IMR-90 (cell line): ENCODE measurements around the gene PLEKHA4. TPM values are rescaled to one million over a fixed set of nuclear protein-coding genes. Genes with fewer than 3 reads are reported as not detected.
"Not testable (repeated sequence)": the region's sequence is repeated elsewhere in the genome, so short reads cannot be mapped to it uniquely, and the experiment has no call there.

Source experiments
- ATAC-seq: fragments of 200-7000 bp; cut with Tn5 transposase; 2 replicates; pipeline ENCODE4 v1.9.1; 2020; ENCODE audit warnings: low read depth, mild to moderate bottlenecking, moderate library complexity
- BruUV-seq: library from RNA; stranded (reverse); fragments of 400-500 nt; replicated peaks from 2 replicates; lab custom pipeline; 2021; lab: Mats Ljungman, UMichigan
- CTCF ChIA-PET: fragments of 300-600 bp; formaldehyde crosslinking; extraction: SDS; loops from one replicate; lab custom pipeline; 2021; ENCODE audit warnings: antibody characterized with exemption; lab: Yijun Ruan, JAX
- POLR2A ChIA-PET: fragments of 300-600 bp; sonication (Branson Sonifier 250); formaldehyde crosslinking; loops from one replicate; lab custom pipeline; 2022; ENCODE audit warnings: antibody characterized with exemption; ENCODE audit not compliant: unreplicated experiment; lab: Charles Lee
- DNase-seq: peaks from one replicate; pipeline ENCODE4 v3.0.0; 2013
- H2AFZ ChIP-seq: replicated peaks from 2 replicates; pipeline ENCODE3; 2013; ENCODE audit warnings: low read length, mild to moderate bottlenecking; ENCODE audit not compliant: poor library complexity
- H2AK5ac ChIP-seq: 2 replicates; pipeline ENCODE4 v1.6.1; 2013; ENCODE audit warnings: low read depth, low read length, inconsistent platforms
- H2AK9ac ChIP-seq: replicated peaks from 2 replicates; pipeline ENCODE3; 2013; ENCODE audit warnings: mild to moderate bottlenecking, low read depth, low read length, moderate library complexity; ENCODE audit not compliant: poor library complexity
- H2BK120ac ChIP-seq: 2 replicates; pipeline ENCODE4 v1.6.1; 2013; ENCODE audit warnings: low read depth, low read length, inconsistent platforms
- H2BK15ac ChIP-seq: 3 replicates; pipeline ENCODE4 v1.6.1; 2013; ENCODE audit warnings: low read depth, low read length, inconsistent platforms
- H2BK20ac ChIP-seq: 2 replicates; pipeline ENCODE4 v1.6.1; 2013; ENCODE audit warnings: low read depth, mild to moderate bottlenecking, inconsistent platforms, low read length, moderate library complexity
- H2BK5ac ChIP-seq: 2 replicates; pipeline ENCODE4 v1.6.1; 2013; ENCODE audit warnings: mild to moderate bottlenecking, low read depth, low read length, inconsistent platforms; ENCODE audit not compliant: poor library complexity, severe bottlenecking
- H3K14ac ChIP-seq: replicated peaks from 2 replicates; pipeline ENCODE4 v1.6.1; 2013; ENCODE audit warnings: low read depth, low read length, inconsistent platforms
- H3K18ac ChIP-seq: 2 replicates; pipeline ENCODE4 v1.6.1; 2013; ENCODE audit warnings: low read depth, low read length, control low read depth
- H3K23ac ChIP-seq: 2 replicates; pipeline ENCODE4 v1.6.1; 2013; ENCODE audit warnings: low read depth, low read length, inconsistent platforms
- H3K27ac ChIP-seq: 2 replicates; pipeline ENCODE4 v1.5.1; 2013; ENCODE audit warnings: mild to moderate bottlenecking, control low read depth, low read length; ENCODE audit not compliant: insufficient read depth
- H3K27me3 ChIP-seq: 2 replicates; pipeline ENCODE4 v1.6.1; 2013; ENCODE audit warnings: low read length; ENCODE audit not compliant: control insufficient read depth, insufficient read depth
- H3K36me3 ChIP-seq: 2 replicates; pipeline ENCODE4 v1.6.1; 2013; ENCODE audit warnings: low read length, mixed read lengths; ENCODE audit not compliant: control insufficient read depth, insufficient read depth
- H3K4ac ChIP-seq: 2 replicates; pipeline ENCODE4 v1.6.1; 2013; ENCODE audit warnings: low read depth, low read length, inconsistent platforms
- H3K4me1 ChIP-seq: 2 replicates; pipeline ENCODE4 v1.6.1; 2013; ENCODE audit warnings: low read length, mixed read lengths; ENCODE audit not compliant: control insufficient read depth, insufficient read depth
- H3K4me2 ChIP-seq: 2 replicates; pipeline ENCODE4 v1.6.1; 2013; ENCODE audit warnings: low read depth, mild to moderate bottlenecking, control low read depth, low read length, moderate library complexity
- H3K4me3 ChIP-seq: 2 replicates; pipeline ENCODE4 v1.5.1; 2013; ENCODE audit warnings: low read depth, mild to moderate bottlenecking, control low read depth, low read length, moderate library complexity; ENCODE audit not compliant: insufficient read depth
- H3K56ac ChIP-seq: 2 replicates; pipeline ENCODE4 v1.6.1; 2013; ENCODE audit warnings: low read length, inconsistent platforms; ENCODE audit not compliant: insufficient read depth; ENCODE audit errors: extremely low read depth
- H3K79me1 ChIP-seq, 2 experiments: 2 replicates each; pipeline ENCODE4 v1.6.1; 2013; ENCODE audit warnings: low read length in 2 of 2, inconsistent platforms in 1 of 2, low read depth in 1 of 2
- H3K9ac ChIP-seq: 2 replicates; pipeline ENCODE4 v1.6.1; 2013; ENCODE audit warnings: low read depth, low read length, control low read depth
- H3K9me1 ChIP-seq: 2 replicates; pipeline ENCODE4 v1.6.1; 2013; ENCODE audit warnings: low read length, inconsistent platforms; ENCODE audit not compliant: insufficient read depth
- H3K9me3 ChIP-seq: 2 replicates; pipeline ENCODE4 v1.6.1; 2013; ENCODE audit warnings: low read length; ENCODE audit not compliant: control insufficient read depth, insufficient read depth
- H4K20me1 ChIP-seq: 2 replicates; pipeline ENCODE4 v1.6.1; 2013; ENCODE audit warnings: low read length, inconsistent platforms; ENCODE audit not compliant: insufficient read depth
- H4K5ac ChIP-seq: 2 replicates; pipeline ENCODE4 v1.6.1; 2013; ENCODE audit warnings: mild to moderate bottlenecking, low read depth, low read length, control low read depth
- H4K8ac ChIP-seq, 2 experiments: 2 replicates each; pipeline ENCODE4 v1.6.1; 2013; ENCODE audit warnings: low read depth in 2 of 2, low read length in 2 of 2, control low read depth in 1 of 2, inconsistent platforms in 1 of 2
- H4K91ac ChIP-seq: 2 replicates; pipeline ENCODE4 v1.6.1; 2013; ENCODE audit warnings: low read depth, low read length, inconsistent platforms; ENCODE audit not compliant: insufficient read depth
- BHLHE40 ChIP-seq: fragments of 150-350 bp; IDR thresholded peaks from 2 replicates; pipeline ENCODE4 v1.6.1; 2016; ENCODE audit warnings: mild to moderate bottlenecking, low read depth, low read length
- CEBPB ChIP-seq: IDR thresholded peaks from 2 replicates; pipeline ENCODE4 v1.6.1; 2012; ENCODE audit warnings: low read depth, low read length, improper control_type of control experiment
- CHD1 ChIP-seq: IDR thresholded peaks from 2 replicates; pipeline ENCODE4 v1.6.1; 2012; ENCODE audit warnings: low read depth, low read length, improper control_type of control experiment
- FOS ChIP-seq: fragments of 150-350 bp; IDR thresholded peaks from 2 replicates; pipeline ENCODE4 v1.6.1; 2016; ENCODE audit warnings: low read depth, low read length
- MAZ ChIP-seq: IDR thresholded peaks from 2 replicates; pipeline ENCODE4 v1.6.1; 2012; ENCODE audit warnings: low read depth, mild to moderate bottlenecking, low read length, improper control_type of control experiment, moderate library complexity, borderline replicate concordance
- MXI1 ChIP-seq: IDR thresholded peaks from 2 replicates; pipeline ENCODE4 v1.6.1; 2012; ENCODE audit warnings: low read depth, mild to moderate bottlenecking, low read length, moderate library complexity, borderline replicate concordance
- RAD21 ChIP-seq: IDR thresholded peaks from 2 replicates; pipeline ENCODE4 v1.6.1; 2012; ENCODE audit warnings: low read length, improper control_type of control experiment
- SMC3 ChIP-seq: fragments of 150-350 bp; IDR thresholded peaks from 2 replicates; pipeline ENCODE4 v1.6.1; 2016; ENCODE audit warnings: low read depth, mild to moderate bottlenecking, antibody characterized with exemption, low read length, moderate library complexity
- WGBS, 2 experiments: methylation state at CpG; one replicate each; pipeline versions ENCODE4 v1.1.5 to v1.1.7; 2013; ENCODE audit warnings: missing lambda C conversion rate in 2 of 2; ENCODE audit not compliant: insufficient read length in 1 of 2; ENCODE audit errors: extremely low coverage in 2 of 2; 5-methylcytosine and 5-hydroxymethylcytosine counted together
- dilution Hi-C: fragments of 300-500 bp; cut with HindIII; formaldehyde crosslinking; loops from one replicate; pipeline ENCODE4 v1.14.3; 2018; ENCODE audit warnings: low sequenced_read_pairs; ENCODE audit not compliant: unreplicated experiment
- in situ Hi-C: fragments of 300-500 bp; cut with MboI; formaldehyde crosslinking; loops from 3 replicates; pipeline ENCODE4 v1.14.3; 2019; ENCODE audit warnings: low sequenced_read_pairs, inconsistent platforms, mixed read lengths
- intact Hi-C: fragments of 100-400 bp; cut with micrococcal nuclease; formaldehyde crosslinking; loops from 2 replicates; pipeline ENCODE4 v1.10.0; 2022
- polyA plus RNA-seq, 3 experiments: library from polyadenylated mRNA; depleted of rRNA; stranded (reverse); fragments of >200 nt; gene quantifications; 2 replicates each; pipeline ENCODE4 v1.2.3, GENCODE V29; 2012; ENCODE audit warnings: low replicate concordance in 1 of 3
- total RNA-seq: library from RNA; depleted of rRNA; stranded (reverse); fragments of >200 nt; gene quantifications from 2 replicates; pipeline ENCODE4 v1.2.3, GENCODE V29; 2012

The PLEKHA4 gene
- total and polyA plus RNA-seq, 2 of the 4 experiments (the other 2 are of a cell fraction): 4.5 to 14.4 TPM

DNA sequence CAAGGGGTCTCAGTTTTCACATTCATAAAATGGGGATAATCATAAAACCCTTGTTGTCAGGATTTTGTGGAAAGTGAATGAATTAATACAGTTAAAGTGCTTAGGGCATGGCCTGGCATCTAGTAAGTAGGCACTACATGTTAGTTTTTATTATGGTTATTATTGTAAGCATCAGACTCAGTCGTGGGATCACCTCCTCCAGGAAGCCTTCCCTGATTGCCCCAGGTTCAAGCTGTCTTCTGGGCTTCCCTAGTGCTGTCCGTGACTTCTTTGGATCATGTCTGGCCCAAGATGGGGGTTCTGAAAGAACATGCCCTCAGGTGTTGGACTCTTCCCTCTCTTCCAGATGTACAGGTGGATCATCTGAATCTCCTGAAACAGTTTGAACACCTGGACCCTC is 42.4 kb upstream of the PLEKHA4 start:
- Histone ChIP-seq H2BK120ac (no peak overlapping the region), H4K20me1 (no peaks in the 10 kb centered on the region), H3K56ac (no peak overlapping the region), H4K91ac (no peak overlapping the region), H3K4me2 (no peak overlapping the region), H3K4ac (no peak overlapping the region), H3K4me1 (no peaks in the 10 kb centered on the region), H3K4me3 (no peak overlapping the region), H2AFZ (no peak overlapping the region), H4K8ac (no peak overlapping the region), H2AK5ac (no peak overlapping the region), H2AK9ac (no peak overlapping the region), H3K27ac (no peak overlapping the region), H3K36me3 (peaks cover 57% of the 10 kb centered on the region), H2BK20ac (no peak overlapping the region), H3K23ac (no peak overlapping the region), H4K5ac (no peak overlapping the region), H3K9ac (no peak overlapping the region), H2BK15ac (no peak overlapping the region), H3K9me3 (no peaks in the 10 kb centered on the region), H3K9me1 (no peaks in the 10 kb centered on the region), H3K27me3 (no peaks in the 10 kb centered on the region), H2BK5ac (no peak overlapping the region), H3K79me1 (peaks cover 0 to 15% of the 10 kb centered on the region in 2 experiments; a peak in 2 of 4 replicates), H3K14ac (no peak overlapping the region), H3K18ac (no peak overlapping the region)
- ChIA-PET CTCF (no interaction called here), POLR2A (no interaction called here)
- intact Hi-C loops: no loop called here
- 100% methylated on average over 1 of the region's 2 CpGs; no CpG with 5 or more reads in 1 of the 2 experiments for WGBS, 2 experiments
- ATAC-seq (no peak), DNase-seq (no peak)
- dilution Hi-C loops: no loop called here
- TF ChIP-seq CEBPB (no peak), CHD1 (no peak), MAZ (no peak), RAD21 (no peak), BHLHE40 (no peak), FOS (no peak), MXI1 (no peak), SMC3 (no peak)
- BruUV-seq: no TSS peak
- in situ Hi-C loops: no loop called here

- H2BK20ac ChIP-seq, intact Hi-C loops, H2AFZ ChIP-seq, H3K4me2 ChIP-seq, dilution Hi-C loops, H4K91ac ChIP-seq, ATAC-seq, H3K9me1 ChIP-seq, H2BK120ac ChIP-seq, CTCF ChIA-PET, H3K56ac ChIP-seq, BruUV-seq, H3K4me3 ChIP-seq, H3K9me3 ChIP-seq, H3K4me1 ChIP-seq, H2BK5ac ChIP-seq, H3K9ac ChIP-seq, POLR2A ChIA-PET, H3K18ac ChIP-seq, H3K27ac ChIP-seq, H2AK9ac ChIP-seq, H3K23ac ChIP-seq, DNase-seq, H2BK15ac ChIP-seq, in situ Hi-C loops, H2AK5ac ChIP-seq, H4K5ac ChIP-seq, H4K8ac ChIP-seq, H3K14ac ChIP-seq, H3K27me3 ChIP-seq, H4K20me1 ChIP-seq, H3K4ac ChIP-seq: not testable (repeated sequence)
- 100% methylated on average over 5 of the region's 11 CpGs; no CpG with 5 or more reads in 1 of the 2 experiments for WGBS, 2 experiments
- H3K79me1 ChIP-seq: peaks cover 4 to 24% of the 10 kb centered on the region in 2 experiments; a peak in 3 of 4 replicates
- peaks cover 64% of the 10 kb centered on the region for H3K36me3 ChIP-seq
These were observed 41.1 kb upstream of the PLEKHA4 start for GRCh38 chr19:48909424-48910077.
